Measurements from ENCODE around the gene TCP11. TPM values are rescaled to one million over a fixed set of nuclear protein-coding genes. Genes with fewer than 3 reads are reported as not detected.

TCP11 gene
- total RNA-seq, 1 experiment from 2014 or later: not detected

DNA sequence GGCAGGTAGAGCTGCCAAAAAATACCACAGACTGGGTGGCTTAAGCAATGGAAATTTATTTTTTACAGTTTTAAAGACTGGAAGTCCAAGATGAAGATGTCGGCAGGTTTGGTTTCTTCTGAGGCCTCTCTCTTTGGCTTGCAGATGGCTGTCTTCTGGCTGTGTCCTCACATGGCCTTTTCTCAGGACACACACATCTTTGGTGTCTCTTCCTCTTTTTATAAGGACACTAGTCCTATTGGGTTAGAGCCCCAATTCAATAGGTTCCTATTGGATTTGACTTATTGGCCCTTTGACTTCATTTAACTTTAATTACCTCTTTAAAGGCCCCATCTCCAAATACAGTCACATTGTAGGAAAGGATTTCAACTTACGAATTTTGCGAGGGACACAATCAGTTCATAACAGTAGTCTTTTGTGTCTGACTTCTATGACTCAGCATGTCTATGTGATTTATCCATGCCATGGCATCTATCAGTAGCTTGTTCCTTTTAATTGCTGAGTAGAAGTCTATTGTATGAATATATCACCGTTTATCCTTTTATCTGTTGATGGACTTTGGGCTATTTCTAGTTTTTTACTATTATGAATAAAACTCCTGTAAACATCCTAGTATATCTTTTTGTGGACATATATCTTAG lies 11.0 kb upstream of the TCP11 start:
- Mint-ChIP-seq H3K27me3 (ENCODE audit: low read depth) (peaks cover 55% of the 10 kb centered on the region), H3K27ac (no peak overlapping the region), H3K4me3 (no peak overlapping the region), H3K9me3 (no peaks in the 10 kb centered on the region; a peak in 1 of 5 replicates), H3K4me1 (peaks cover 21% of the 10 kb centered on the region in 2 experiments), H3K36me3 (ENCODE audit: insufficient read depth in 1 of 3, low read depth in 3 of 3) (no peaks in the 10 kb centered on the region)
- Histone ChIP-seq H3K14ac (ENCODE audit: insufficient read depth, low read length) (no peak overlapping the region), H3K56ac (ENCODE audit: insufficient read length, low read depth, low read length) (no peak overlapping the region), H2BK12ac (ENCODE audit: insufficient read length, low read depth, low read length) (no peak overlapping the region), H3K9me3 (ENCODE audit: control insufficient read depth, low read depth, low read length) (no peaks in the 10 kb centered on the region), H3K4me1 (ENCODE audit: insufficient read depth, low read length) (peaks cover 2% of the 10 kb centered on the region; the same call in 1 of the 2 replicates), H3K4ac (ENCODE audit: low read depth, low read length) (no peak overlapping the region), H2BK15ac (ENCODE audit: low read depth, low read length) (no peak overlapping the region), H2BK20ac (ENCODE audit: low read depth, low read length, poor library complexity, severe bottlenecking) (no peak overlapping the region), H4K20me1 (ENCODE audit: control insufficient read depth, insufficient read depth, insufficient read length) (no peaks in the 10 kb centered on the region), H2BK5ac (ENCODE audit: insufficient read length, low read length) (no peak overlapping the region), H3K4me2 (ENCODE audit: insufficient read depth, insufficient read length, low read length) (no peak overlapping the region), H3T11ph (ENCODE audit: low read length) (no peak overlapping the region), H3K79me2 (ENCODE audit: insufficient read depth, low read length) (no peaks in the 10 kb centered on the region), H3K23ac (ENCODE audit: insufficient read length, low read depth, low read length) (no peak overlapping the region), H3K27ac (ENCODE audit: insufficient read length, low read depth, low read length) (no peak overlapping the region), H3K9ac (ENCODE audit: extremely low read depth, insufficient read length, low read length) (no peak overlapping the region), H2AK5ac (ENCODE audit: insufficient read length, low read length) (no peak overlapping the region), H3K79me1 (ENCODE audit: insufficient read depth, low read depth, low read length, poor library complexity, severe bottlenecking) (no peaks in the 10 kb centered on the region), H4K5ac (ENCODE audit: insufficient read length, low read depth, low read length) (no peak overlapping the region), H3K27me3 (ENCODE audit: insufficient read depth, low read length) (no peaks in the 10 kb centered on the region; the same call in 1 of the 2 replicates), H4K91ac (ENCODE audit: insufficient read length, low read depth, low read length) (no peak overlapping the region), H2BK120ac (ENCODE audit: low read depth, low read length, poor library complexity, severe bottlenecking) (no peak overlapping the region), H3K23me2 (ENCODE audit: insufficient read length, low read depth, low read length, poor library complexity, severe bottlenecking) (no peaks in the 10 kb centered on the region), H2AFZ (ENCODE audit: low read length) (no peak overlapping the region), H3K18ac (ENCODE audit: insufficient read length, low read depth, low read length) (no peak overlapping the region), H4K8ac (replicated peaks; ENCODE audit: insufficient read length, low read depth, low read length) (no peak overlapping the region)
- WGBS (ENCODE audit: extremely low coverage, insufficient read length, low lambda C conversion rate): no CpG with 5 or more reads among the region's 4 CpGs
- TF ChIP-seq, protein P1, sequence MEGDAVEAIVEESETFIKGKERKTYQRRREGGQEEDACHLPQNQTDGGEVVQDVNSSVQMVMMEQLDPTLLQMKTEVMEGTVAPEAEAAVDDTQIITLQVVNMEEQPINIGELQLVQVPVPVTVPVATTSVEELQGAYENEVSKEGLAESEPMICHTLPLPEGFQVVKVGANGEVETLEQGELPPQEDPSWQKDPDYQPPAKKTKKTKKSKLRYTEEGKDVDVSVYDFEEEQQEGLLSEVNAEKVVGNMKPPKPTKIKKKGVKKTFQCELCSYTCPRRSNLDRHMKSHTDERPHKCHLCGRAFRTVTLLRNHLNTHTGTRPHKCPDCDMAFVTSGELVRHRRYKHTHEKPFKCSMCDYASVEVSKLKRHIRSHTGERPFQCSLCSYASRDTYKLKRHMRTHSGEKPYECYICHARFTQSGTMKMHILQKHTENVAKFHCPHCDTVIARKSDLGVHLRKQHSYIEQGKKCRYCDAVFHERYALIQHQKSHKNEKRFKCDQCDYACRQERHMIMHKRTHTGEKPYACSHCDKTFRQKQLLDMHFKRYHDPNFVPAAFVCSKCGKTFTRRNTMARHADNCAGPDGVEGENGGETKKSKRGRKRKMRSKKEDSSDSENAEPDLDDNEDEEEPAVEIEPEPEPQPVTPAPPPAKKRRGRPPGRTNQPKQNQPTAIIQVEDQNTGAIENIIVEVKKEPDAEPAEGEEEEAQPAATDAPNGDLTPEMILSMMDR (conservative IDR thresholded peaks at IDR 0.05): no peak
- DNase-seq: no peak
